Suprapubic skin (tissue), 3 donors: Measurements from ENCODE around the gene SLF2.

Experiments used
- CTCF ChIP-seq, 2 donors: fragments of 200-600 bp in 1 of 2; fragments of 450-650 bp in 1 of 2; sonication (generic) in 1 of 2; IDR thresholded peaks; one replicate each; pipeline ENCODE4 v1.5.1; 2016 to 2019; ENCODE audit warnings: antibody characterized with exemption in 2 of 2, mild to moderate bottlenecking in 1 of 2, moderate library complexity in 1 of 2
- EP300 ChIP-seq: sonication (generic); formaldehyde crosslinking; IDR thresholded peaks from one replicate; pipeline ENCODE4 v1.6.1; 2017; ENCODE audit warnings: antibody characterized with exemption
- POLR2A ChIP-seq, 2 donors: fragments of 450-650 bp; IDR thresholded peaks; one replicate each; pipeline ENCODE4 v1.6.1; 2017; ENCODE audit warnings: antibody characterized with exemption in 2 of 2, mild to moderate bottlenecking in 2 of 2, moderate library complexity in 2 of 2

- TF ChIP-seq EP300 (no peak), CTCF (IDR thresholded peaks at IDR 0.05) (no peak), POLR2A (IDR thresholded peaks at IDR 0.05) (no peak)
Measured at GRCh38 chr10:100863433-100863832, 49.3 kb upstream of the SLF2 start.
